BJ (cell line): ENCODE results near the gene LIN37. TPM values are rescaled to one million over a fixed set of nuclear protein-coding genes. Genes with fewer than 3 reads are reported as not detected.

Experiments used
- CTCF ChIA-PET: fragments of 350-600 bp; formaldehyde crosslinking; extraction: SDS; loops from one replicate; lab custom pipeline; 2021; ENCODE audit warnings: antibody characterized with exemption, inconsistent platforms; lab: Yijun Ruan, JAX
- POLR2A ChIA-PET: fragments of 300-600 bp; sonication (Branson Sonifier 250); formaldehyde crosslinking; extraction: SDS; loops from one replicate; lab custom pipeline; 2021; ENCODE audit warnings: antibody characterized with exemption; lab: Charles Lee
- DNase-seq: peaks from one replicate; pipeline ENCODE4 v3.0.0-alpha.2; 2011; ENCODE audit warnings: low read depth
- H3K27me3 ChIP-seq: 2 replicates; pipeline ENCODE4 v1.6.0; 2011; ENCODE audit warnings: low read length; ENCODE audit not compliant: control insufficient read depth, insufficient read depth
- H3K36me3 ChIP-seq: 2 replicates; pipeline ENCODE4 v1.5.1; 2011; ENCODE audit warnings: low read length; ENCODE audit not compliant: control insufficient read depth, insufficient read depth
- H3K4me3 ChIP-seq: 2 replicates; pipeline ENCODE4 v1.5.1; 2011; ENCODE audit warnings: low read depth, mild to moderate bottlenecking, control low read depth, low read length
- polyA plus RNA-seq: library from polyadenylated mRNA; depleted of rRNA; stranded (reverse); fragments of >200 nt; gene quantifications from 2 replicates; pipeline ENCODE4 v1.2.3, GENCODE V29; 2011
- TF ChIP-seq, protein P1 (sequence below): IDR thresholded peaks from 2 replicates; pipeline ENCODE4 v1.5.1; 2011; ENCODE audit warnings: low read depth, mild to moderate bottlenecking, control low read depth, inconsistent platforms, low read length, moderate library complexity; ENCODE audit not compliant: insufficient read depth

LIN37 gene
- polyA plus RNA-seq, 1 experiment = 15.0 TPM

DNA sequence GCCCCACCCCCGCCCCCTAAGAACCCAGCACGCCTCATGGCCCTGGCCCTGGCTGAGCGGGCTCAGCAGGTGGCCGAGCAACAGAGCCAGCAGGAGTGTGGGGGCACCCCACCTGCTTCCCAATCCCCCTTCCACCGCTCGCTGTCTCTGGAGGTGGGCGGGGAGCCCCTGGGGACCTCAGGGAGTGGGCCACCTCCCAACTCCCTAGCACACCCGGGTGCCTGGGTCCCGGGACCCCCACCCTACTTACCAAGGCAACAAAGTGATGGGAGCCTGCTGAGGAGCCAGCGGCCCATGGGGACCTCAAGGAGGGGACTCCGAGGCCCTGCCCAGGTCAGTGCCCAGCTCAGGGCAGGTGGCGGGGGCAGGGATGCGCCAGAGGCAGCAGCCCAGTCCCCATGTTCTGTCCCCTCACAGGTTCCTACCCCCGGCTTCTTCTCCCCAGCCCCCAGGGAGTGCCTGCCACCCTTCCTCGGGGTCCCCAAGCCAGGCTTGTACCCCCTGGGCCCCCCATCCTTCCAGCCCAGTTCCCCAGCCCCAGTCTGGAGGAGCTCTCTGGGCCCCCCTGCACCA lies 38.9 kb downstream of the LIN37 start:
- no peak for DNase-seq
- TF ChIP-seq, protein P1, sequence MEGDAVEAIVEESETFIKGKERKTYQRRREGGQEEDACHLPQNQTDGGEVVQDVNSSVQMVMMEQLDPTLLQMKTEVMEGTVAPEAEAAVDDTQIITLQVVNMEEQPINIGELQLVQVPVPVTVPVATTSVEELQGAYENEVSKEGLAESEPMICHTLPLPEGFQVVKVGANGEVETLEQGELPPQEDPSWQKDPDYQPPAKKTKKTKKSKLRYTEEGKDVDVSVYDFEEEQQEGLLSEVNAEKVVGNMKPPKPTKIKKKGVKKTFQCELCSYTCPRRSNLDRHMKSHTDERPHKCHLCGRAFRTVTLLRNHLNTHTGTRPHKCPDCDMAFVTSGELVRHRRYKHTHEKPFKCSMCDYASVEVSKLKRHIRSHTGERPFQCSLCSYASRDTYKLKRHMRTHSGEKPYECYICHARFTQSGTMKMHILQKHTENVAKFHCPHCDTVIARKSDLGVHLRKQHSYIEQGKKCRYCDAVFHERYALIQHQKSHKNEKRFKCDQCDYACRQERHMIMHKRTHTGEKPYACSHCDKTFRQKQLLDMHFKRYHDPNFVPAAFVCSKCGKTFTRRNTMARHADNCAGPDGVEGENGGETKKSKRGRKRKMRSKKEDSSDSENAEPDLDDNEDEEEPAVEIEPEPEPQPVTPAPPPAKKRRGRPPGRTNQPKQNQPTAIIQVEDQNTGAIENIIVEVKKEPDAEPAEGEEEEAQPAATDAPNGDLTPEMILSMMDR = no peak
- Histone ChIP-seq H3K4me3 (no peak overlapping the region), H3K36me3 (peaks cover 4% of the 10 kb centered on the region), H3K27me3 (no peaks in the 10 kb centered on the region)
- ChIA-PET POLR2A (no interaction called here), CTCF (interaction anchor here (0.7 kb wide), 1 partner anchor 633 kb away, joined by 4 read pairs; no protein-coding TSS in a partner anchor)

DNA sequence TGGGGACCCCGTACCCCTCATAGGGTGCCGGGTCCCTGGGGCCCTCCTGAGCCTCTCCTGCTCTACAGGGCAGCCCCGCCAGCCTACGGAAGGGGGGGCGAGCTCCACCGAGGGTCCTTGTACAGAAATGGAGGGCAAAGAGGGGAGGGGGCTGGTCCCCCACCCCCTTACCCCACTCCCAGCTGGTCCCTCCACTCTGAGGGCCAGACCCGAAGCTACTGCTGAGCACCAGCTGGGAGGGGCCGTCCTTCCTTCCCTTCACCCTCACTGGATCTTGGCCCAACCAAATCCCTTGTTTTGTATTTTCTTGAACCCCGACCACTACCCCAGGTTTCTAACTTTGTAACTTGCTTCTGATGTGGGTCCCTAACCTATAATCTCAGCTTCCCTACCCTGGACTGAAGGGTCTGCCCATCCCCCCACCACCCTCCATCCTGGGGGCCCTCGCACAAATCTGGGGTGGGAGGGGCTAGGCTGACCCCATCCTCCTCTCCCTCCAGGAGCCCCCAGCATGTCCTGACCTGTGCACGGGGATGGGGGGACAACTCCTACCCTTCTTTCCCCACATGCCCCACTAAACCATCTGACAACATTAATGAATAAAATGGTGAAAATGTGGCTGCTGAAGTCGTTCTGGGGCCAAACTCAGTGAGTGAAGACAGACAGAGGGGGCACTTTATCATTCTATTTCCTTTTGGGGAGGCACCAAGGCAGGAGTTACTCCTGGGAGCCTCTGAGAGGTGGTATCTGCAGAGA lies 40.0 kb downstream of the LIN37 start:
- Histone ChIP-seq H3K27me3 (no peaks in the 10 kb centered on the region), H3K36me3 (peaks cover under 1% of the 10 kb centered on the region; the same call in 1 of the 2 replicates), H3K4me3 (no peak overlapping the region)
- POLR2A ChIA-PET = no interaction called here
- CTCF ChIA-PET = interaction anchor here (0.9 kb wide), 1 partner anchor 143 kb away, joined by 4 read pairs; no protein-coding TSS in a partner anchor
- TF ChIP-seq, protein P1 = no peak
- no peak for DNase-seq

DNA sequence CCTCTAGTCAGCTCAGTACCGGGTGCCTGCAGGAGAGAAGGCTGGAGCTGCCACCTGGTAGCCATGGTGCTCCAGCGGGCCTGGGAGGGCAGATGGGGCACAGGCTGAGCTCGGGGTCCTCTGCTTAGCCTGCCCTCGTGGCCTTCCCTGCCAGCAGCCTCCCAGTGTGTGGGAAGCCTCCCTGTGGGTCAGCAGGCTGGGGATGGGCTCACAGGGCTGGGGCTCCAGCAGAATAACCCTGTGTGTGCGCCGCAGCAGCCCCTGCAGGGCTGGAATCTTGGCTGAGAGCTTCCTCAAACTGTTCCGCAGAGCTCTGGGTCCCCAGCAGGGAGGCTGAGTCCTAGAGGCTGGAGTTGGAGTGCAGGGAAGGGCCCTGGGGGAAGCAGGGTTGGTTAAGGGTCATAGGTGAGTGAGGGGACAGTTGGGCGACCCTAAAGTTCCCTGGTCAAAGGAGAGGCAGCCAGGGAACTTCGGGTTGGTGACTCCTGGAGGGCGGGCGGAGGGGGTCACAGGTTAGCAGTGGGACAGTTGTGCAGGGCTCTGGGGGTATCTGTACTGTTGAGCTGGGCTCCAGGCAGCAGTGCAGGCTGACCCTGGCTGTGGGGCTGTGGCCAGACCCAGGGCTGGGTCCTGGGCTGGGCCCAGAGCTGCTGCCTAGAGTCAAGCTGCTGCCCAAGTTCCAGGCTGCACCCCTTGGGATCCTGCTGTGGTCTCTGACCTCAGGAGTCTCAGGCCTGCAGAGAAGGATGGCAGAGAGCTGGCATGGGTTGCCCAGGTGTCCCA lies 41.0 kb downstream of the LIN37 start:
- H3K4me3 ChIP-seq = no peak overlapping the region
- POLR2A ChIA-PET = no interaction called here
- H3K27me3 ChIP-seq = no peaks in the 10 kb centered on the region
- no peak for DNase-seq
- TF ChIP-seq, protein P1 = no peak
- CTCF ChIA-PET = interaction anchor here (0.6 to 1.1 kb wide), 2 partner anchors 14 to 128 kb away, joined by 3 to 4 read pairs; partner anchors contain the start of gene ARHGAP33
- no peaks in the 10 kb centered on the region; the same call in 1 of the 2 replicates for H3K36me3 ChIP-seq

DNA sequence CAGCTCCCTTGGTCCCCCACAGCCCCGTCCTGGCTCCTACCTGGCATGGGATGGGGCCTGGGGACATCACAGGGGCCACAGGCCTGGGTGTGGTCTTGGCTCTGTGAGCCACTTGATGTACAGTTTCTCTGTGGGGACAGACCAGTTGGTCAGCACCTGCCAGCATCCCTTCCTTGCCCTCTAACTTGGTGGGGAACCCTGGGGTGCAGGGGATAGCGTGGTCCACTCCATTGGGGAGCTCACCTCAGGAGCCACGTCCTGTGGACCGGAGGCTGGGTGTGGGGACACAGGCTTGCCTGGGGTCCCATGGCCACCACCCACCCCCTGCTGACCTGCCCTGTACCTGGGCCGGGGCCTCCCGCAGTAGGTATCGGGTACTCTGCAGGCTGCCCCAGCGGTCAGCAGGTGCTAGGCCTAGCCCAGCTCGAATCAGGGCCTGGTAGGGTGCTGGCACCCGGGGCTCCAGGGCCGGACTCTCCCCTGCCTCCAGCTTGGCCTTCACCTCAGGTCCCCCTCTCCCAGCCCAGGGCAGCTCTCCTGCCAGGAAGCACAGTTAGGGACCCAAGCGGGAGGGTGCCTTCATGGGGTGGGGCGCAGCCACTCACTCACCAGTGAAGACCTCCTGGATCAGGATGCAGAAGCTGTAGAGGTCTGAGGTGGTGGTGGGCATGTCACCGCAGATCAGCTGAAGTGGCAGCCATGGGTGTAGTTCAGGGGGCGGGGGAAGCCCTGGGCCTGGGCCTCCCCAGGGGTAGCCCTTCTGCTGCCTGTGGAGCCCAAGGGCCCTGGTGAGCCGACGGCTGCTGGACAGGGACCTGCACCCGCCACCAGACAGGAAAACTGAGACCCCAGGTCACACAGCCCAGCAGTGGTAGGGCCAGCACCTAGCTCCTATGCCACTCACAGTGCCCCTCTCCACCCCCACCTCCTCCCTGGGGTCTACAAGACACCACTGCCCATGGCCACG lies 41.9 kb downstream of the LIN37 start:
- ChIA-PET CTCF (interaction anchor here (0.6 to 1.1 kb wide), 3 partner anchors 11 to 129 kb away, joined by 3 to 4 read pairs (median 3); partner anchors contain the start of gene ARHGAP33), POLR2A (no interaction called here)
- no peaks in the 10 kb centered on the region; the same call in 1 of the 2 replicates for H3K27me3 ChIP-seq
- no peaks in the 10 kb centered on the region; the same call in 1 of the 2 replicates for H3K36me3 ChIP-seq
- TF ChIP-seq, protein P1 = no peak
- no peak overlapping the region for H3K4me3 ChIP-seq
- DNase-seq = no peak
